ENCODE data around the gene MCL1.

- TF ChIP-seq, protein P1, sequence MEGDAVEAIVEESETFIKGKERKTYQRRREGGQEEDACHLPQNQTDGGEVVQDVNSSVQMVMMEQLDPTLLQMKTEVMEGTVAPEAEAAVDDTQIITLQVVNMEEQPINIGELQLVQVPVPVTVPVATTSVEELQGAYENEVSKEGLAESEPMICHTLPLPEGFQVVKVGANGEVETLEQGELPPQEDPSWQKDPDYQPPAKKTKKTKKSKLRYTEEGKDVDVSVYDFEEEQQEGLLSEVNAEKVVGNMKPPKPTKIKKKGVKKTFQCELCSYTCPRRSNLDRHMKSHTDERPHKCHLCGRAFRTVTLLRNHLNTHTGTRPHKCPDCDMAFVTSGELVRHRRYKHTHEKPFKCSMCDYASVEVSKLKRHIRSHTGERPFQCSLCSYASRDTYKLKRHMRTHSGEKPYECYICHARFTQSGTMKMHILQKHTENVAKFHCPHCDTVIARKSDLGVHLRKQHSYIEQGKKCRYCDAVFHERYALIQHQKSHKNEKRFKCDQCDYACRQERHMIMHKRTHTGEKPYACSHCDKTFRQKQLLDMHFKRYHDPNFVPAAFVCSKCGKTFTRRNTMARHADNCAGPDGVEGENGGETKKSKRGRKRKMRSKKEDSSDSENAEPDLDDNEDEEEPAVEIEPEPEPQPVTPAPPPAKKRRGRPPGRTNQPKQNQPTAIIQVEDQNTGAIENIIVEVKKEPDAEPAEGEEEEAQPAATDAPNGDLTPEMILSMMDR (conservative IDR thresholded peaks at IDR 0.05; ENCODE audit: low read length): no peak
- TF ChIP-seq EZH2phosphoT487 (IDR thresholded peaks at IDR 0.05; ENCODE audit: borderline replicate concordance): no peak
Measured at GRCh38 chr1:150566589-150567340, 12.6 kb downstream of the MCL1 start.
